HuH-7.5 (cell line): ENCODE measurements around the gene RASGEF1C.
"Not testable (repeated sequence)": the region's sequence is repeated elsewhere in the genome, so short reads cannot be mapped to it uniquely, and the experiment has no call there.

Source experiments
- DNase-seq: peaks from one replicate; pipeline ENCODE4 v3.0.0; 2011; ENCODE audit warnings: low spot score

Gene RASGEF1C

DNA sequence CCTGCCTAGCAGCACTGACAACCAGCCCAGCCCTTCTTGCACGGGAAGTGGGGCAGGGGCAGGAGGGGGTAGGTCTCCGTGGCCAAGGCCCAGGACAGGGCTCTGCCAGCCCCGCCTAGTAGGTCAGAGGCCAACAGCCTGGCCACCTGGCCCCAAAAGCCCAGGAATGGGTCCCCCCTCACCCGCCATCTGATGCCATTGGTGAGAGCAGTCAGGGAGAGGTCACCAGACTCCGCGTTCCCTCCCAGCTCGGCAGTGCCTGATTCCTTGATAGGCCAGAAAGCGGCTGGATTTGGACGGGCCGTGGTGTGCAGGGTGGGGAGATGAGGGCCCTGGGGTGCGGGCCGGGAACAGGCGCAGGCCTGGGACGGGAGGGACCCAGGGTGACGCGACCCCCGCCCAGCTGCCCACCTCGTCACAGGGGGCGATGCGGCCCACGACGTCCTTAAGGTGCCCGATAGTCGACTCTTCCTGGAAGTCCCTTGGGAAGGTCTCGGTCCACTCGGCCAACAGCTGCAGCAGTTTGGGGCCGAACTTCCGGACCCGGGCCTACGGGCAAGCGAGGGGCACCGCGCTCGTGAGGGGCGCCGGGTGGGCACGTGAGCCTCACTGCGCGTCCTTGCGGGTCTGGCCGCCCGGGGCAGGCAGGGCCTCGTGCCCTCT is 72.9 kb downstream of the RASGEF1C start:
- no peak for DNase-seq

DNA sequence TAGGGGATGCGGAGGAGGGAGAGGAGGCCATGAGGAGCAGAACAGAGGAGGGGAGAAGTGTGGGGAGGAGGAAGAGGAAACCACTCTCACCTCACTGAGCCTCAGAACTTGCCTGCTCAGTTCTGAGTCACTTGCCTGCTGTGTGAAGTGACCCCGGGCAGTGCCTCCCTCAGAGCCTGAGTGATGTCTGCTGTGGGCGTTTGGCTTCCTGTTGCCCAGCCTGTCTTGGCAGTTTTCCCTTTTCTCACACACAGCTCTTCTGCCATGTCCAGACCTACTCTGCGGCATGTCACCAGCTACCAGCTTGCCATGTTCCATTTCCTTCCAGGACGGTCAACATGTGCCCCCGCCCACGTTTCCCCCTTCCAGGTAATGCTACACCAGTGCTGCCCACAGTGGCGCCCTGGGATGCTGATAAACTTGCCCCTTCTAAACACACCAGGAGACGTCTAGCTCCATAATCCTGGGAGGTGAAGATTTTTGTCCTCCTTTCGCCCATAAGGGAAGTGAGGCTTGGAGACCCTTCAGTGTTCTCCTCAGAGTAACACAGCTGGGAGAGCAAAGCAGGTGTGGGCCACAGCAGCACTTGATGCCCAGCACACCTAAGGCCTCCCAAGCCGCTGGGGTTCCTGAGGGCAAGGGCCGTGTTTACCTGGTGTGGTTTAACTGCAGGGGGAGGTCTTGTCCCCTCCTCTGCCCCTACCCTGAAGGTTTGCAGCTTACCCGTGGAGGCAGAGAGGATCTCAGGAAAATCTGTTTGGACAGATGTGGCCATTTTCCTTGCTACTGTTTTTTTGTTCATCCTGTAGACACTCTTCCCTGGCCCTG is 73.7 kb downstream of the RASGEF1C start:
- no peak for DNase-seq

DNA sequence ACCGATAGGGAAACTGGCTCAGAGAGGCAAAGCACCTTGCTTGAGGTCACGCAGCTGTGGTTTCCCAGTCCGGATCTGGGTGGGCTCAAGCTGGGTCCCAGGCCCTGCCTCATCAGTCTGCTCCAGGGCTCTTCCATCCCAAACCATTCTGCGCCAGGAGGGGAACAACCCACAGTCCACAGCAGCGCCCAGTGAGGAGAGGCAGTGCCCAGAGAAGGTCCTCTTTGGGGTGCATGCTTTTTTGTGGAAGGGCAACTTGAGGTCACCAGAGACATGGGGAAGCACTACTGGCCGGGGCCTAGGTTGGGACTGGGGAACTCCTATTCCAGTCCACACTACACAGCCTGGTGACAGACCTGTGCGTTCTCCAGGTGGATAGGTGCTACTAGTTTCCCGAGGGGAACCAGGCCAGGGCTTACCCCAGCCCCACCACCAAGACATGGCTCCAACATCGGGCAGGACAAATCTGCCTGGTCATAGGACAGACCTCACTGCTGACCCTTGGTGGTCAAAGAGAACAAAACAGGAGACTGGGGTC is 75.0 kb downstream of the RASGEF1C start:
- DNase-seq = no peak

DNA sequence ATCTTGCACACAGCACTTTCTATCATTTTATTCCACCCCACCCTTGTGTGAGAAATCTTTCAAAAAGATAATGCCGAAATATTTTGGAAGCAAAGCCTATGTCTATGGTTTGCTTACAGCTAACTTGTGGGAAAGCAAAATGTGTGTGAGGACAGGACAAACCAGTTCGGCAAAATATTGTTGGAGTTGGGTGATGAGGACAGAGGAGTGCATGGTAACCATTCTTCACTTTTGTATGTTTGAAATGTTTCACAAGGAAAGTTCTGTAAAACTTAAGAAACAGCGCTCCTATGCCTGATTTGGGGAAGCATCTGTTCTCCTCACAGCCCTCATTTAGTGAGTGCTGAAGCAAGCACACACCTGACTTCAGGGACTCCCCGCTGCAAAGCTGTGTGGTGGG is 75.5 kb downstream of the RASGEF1C start:
- no peak for DNase-seq

DNA sequence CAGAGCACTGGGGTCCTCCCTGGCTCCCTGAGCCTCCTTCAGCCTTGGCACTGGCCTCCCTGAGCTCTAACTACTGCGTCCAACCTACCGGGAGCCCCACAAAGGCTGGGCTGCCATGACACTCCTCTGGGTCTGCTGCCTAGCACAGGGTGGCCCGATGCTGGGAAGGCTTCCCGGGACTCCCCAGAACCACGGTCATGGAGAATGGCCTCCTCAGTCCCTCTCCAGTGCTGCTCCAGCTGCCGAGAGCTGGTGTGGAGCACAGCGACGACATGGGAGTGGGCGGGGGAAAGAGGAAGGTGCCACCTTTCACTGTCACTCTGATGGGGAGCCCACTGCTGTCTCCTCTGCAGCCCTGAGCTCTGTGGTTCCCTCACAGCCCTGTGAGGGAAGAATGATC is 76.0 kb downstream of the RASGEF1C start:
- DNase-seq = no peak

DNA sequence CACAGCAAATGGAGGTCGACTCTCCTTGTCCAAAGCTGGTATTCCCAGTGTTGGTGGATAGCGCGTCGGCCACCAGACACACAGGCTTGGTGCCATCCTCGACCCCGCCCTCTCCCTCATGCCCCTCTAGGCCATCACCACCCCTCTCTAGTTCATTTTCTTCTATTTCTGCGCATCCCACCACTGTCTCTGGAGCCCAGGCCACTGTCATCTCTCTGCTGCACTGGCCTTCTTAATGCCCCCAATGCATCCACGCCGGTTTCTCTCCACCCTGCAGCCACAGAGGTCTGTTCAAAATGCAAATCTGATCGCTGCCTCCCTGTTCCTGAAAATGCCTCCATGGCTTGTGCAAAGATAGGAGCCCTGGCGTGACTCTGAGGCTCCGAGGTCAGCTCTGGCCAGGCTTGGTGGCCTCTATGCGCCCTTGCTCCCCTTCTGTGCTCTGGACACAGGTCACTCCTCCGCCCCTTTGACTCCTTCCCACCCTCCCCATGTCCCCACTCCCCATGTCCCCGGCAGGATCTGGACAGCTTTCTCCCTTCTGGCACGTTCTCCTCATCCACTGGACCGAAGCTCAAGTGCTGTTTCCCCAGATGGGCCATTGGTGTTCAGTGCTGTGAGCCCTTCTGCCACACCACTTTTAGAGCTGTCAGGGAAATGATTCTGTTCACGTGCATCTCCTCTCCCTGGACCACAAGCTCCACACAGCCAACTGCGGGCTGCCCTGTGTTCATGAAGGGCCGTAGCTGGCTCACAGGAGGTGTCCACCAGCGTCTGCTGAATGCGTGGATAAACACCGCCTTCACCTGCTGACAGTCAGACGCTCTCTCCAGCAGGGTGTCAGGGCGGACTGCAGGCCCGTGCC is 77.9 kb downstream of the RASGEF1C start:
- no peak for DNase-seq

DNA sequence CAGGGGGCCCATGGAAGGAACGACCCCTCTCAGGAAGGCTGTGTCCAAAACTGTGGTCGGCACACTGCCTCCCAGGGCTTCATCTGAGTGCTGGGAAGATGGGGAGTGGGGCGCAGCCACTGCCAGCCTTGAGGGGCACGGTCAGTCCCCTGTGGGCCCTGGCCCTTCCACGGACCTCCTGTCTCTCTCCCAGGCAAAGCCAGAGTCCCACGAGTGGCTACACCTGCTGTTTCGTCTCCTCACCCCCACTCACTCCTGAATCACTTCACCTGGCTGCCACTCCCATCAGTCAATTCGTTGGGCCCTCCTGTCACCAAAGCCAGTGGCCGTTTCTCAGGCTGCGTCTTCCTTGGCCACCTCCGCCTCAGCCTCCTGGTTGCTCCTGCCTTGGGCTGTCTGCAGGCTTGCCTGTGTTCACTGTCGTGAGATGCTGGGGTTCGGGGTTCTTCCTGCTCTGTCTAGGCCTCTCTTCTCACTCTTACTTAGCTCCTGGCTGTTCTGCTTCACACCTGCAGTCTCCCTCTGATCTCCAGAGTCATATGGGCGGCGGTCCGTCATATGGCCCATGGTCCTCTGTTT is 78.6 kb downstream of the RASGEF1C start:
- DNase-seq = no peak

DNA sequence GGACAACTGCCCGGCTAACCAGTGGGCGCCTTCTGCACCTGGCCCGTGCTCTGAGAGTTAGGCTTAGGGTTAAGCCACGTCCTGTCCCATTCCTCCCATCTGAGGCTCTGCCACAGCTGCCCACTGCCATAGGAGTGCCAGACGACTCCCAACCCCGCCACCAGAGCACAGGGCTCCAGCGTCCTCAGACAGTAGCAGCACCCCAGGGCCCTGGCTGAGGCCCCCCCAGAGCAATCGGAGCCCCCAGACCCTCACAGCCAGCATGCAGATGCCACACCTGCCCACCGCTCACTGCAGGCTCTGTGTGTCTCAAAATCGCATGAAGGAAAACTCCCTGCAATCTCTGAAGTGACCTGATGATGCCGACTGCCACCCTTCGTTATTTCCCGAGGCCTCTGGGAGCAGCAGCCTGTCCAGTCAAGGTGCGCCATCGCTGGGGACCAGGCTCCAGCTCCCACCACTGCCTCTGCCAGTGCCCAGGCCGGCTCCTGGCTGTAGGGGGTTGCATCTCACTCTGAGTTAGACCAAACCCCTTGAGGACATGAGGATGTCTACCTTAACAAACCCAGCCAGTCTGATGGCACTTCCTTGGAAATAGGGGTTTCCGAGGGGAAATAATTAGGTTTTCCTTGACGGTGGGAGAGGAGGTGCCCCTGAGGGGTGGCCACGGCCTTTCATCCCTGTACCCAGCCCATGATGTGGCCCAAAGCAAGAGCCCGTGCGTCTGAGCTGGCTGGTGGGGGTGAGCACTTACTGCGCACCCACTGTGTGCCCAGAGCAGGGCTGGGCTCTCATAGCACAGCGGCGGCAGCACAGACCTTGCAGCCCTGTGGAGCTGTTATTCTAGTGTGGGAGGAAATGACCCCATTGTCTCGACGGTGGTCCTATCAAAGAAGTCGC is 79.5 kb downstream of the RASGEF1C start:
- peak; percentile 22 for DNase-seq

DNA sequence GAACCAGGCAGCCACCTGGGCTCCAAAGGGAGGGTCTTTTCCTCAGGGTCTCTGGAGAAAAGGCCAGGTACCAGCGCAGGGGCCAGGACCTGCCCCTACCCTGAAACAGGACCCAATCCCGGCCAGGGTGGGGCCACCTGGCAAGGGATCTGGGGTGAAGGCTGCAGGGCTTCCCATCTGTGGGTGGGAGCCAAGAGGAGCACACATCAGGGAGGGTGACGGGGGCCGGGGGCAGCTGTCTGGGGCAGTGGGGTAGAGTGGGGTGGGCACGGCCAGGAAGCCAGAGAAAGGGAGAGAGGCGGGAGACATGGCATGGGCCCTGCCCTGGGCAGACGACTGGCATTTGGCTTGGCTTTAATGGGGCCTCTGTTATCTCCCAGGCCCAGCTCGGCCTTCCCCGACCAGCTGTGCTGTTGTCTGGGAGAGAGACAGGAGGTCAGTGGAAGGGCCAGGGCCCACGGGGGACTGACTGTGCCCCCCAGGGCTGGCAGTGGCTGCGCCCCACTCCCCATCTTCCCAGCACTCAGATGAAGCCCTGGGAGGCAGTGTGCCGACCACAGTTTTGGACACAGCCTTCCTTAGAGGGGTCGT is 80.2 kb downstream of the RASGEF1C start:
- DNase-seq = peak; percentile 6

DNA sequence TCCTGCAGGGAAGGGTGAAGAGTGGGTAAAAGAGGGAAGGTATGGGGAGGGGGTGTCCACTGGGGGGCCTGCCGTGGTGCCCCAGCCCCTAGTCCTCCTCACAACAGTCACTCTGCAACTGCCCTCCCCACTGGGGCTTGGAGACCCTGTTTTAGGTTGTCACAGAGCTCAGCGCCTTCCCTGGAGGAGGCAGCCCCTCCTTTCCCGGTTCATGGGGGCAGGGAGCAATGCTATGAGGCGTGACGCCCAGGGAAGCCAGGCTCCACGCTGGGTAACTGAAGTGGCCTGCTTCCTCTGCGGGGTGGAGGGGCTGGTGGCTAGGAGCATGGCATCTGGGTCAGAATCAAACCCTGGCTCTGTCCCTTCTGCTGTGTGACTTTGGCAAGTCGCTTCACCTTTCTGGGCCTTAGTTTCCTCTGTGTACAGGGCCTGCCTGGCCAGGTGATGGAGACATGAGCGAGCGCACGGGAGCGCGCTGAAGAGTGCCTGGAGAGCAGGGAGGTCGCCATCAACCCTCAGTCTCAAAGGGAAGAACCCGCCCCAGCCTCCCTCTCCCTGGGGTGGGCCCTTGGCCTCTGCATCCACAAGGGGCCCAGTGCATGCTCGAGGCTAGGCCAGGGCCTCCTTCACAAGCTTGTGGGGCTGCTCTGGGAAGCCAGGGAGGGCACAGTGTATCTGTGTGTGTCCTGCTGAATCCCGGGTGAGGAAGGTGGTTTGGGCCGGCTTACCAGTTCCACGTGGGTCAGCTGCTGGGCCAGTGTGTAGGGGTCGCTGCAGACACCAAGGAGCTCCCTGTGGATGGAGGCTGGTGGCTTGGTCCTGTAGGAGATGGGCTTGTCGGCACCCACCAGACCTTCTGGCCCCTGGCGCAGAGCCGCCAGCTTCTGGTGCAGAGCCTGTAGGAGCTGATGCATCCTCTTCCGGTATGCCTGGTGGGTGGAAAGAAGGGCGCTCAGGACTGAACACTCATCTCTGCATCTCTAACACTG is 81.0 kb downstream of the RASGEF1C start:
- peak; percentile 7 for DNase-seq

DNA sequence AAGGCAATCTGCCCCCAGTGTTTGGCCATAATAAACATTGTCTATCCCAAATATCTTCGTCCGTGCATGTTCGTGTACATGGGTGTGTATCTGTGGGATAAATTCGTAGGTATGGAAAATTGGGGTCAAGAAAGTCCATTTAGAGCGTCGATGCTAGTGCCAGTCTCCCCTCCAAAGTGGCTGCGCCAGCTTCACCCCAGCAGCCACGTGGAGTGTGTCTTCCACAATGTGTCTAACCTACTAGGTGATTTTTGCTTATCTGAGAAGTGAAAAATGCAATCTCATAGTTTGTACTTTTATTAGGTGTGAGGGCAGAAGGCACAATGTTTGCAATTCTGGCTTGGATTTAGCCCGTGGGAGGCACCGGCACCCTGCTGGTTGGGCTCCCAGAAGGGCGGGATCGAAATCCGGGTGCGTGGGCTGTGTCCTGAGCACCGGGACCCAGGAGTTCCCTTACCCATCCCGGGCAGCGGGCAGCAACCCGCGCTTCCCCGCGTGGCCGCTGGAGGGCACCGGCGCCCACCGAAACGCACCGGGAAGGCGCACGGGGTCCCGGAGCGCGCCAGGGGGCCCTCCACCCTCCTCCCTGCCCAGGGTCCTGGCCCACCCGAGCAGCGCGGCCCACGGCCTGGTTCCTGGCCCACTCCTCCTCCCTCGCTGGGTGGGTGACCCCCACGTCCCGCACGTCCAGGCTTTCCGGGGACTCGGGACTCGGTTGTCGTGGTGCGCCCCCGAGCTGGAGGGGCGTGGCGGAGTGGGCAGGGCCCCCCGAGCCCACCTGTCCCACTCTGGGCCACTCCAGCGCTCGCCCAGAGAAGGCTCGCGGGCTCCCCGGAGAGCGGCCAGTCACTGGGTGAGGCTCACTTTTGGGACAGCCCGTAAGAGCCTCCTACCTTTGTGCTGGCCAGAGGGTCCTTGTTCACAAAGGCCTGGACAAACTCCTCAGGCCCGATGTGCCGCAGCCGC is 82.0 kb downstream of the RASGEF1C start:
- peak; percentile 72 for DNase-seq

DNA sequence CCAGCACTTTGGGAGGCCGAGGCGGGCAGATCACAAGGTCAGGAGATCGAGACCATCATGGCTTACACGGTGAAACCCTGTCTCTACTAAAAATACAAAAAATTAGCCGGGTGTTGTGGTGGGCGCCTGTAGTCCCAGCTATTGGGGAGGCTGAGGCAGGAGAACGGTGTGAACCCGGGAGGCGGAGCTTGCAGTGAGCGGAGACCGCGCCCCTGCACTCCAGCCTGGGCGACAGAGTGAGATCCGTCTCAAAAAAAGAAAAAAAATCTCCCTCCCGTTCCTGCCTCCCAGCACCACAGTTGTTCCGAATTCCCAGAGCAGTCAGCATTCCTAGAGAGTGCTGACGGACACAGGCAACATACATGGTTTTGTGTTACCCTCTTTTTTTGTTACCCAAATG is 82.9 kb downstream of the RASGEF1C start:
- DNase-seq = not testable (repeated sequence)

DNA sequence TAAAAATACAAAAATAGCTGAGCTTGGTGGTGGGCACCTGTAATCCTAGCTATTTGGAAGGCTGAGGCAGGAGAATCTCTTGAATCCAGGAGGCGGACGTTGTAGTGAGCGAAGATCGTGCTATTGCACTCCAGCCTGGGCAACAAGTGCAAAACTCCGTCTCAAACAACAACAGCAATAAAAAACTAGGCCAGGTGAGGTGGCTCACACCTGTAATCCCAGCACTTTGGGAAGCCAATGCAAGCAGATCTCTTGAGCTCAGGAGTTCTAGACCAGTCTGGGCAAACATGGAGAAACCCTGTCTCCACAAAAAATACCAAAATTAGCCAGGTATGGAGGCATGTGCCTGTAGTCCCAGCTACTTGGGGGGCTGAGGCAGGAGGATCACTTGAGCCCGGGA is 84.3 kb downstream of the RASGEF1C start:
- not testable (repeated sequence) for DNase-seq

DNA sequence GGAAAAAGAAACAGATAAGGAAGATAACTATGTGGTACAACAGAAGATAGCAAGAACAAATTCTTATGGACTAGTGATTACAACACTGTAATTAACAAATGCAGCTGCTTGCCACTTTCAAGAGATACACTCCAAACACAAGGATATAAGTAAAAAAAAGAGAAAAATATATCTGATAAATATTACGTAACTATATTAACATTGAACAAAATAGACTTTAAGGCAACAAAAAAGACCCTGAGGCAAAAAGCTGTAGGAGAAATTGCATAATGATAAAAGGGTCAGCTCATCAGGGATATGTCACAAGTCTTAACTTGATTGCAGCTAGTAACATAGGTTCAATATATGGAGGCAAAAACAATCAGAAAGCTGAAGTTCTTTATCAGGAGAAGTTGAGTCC is 86.1 kb downstream of the RASGEF1C start:
- peak; percentile 3 for DNase-seq

DNA sequence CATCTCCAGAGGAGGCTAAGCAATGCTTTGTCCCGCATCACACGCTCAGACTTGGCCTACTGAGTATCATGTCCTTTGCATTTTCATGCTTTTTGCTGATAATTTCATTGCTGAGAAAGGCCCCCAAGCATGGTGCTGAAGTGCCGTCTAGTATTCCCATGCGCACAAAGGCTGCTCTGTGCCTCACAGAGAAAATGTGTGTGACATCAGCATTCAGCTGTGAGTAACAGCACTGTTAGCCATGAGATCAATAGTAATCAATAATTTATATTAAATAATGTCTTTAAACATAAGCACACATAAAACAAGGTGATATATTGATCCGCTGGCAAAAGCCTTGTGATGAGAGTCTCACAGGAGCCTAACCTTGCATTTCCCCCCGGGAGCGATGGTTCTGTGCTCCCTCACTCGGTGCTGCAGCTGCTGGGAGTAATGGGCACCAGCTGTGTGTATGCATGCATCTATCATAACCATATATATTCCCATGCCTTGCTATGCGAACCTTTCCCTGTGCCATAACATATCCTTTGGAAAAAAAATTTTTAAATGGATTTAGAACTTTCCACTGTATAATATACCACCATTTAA is 87.1 kb downstream of the RASGEF1C start:
- peak; percentile 9 for DNase-seq

DNA sequence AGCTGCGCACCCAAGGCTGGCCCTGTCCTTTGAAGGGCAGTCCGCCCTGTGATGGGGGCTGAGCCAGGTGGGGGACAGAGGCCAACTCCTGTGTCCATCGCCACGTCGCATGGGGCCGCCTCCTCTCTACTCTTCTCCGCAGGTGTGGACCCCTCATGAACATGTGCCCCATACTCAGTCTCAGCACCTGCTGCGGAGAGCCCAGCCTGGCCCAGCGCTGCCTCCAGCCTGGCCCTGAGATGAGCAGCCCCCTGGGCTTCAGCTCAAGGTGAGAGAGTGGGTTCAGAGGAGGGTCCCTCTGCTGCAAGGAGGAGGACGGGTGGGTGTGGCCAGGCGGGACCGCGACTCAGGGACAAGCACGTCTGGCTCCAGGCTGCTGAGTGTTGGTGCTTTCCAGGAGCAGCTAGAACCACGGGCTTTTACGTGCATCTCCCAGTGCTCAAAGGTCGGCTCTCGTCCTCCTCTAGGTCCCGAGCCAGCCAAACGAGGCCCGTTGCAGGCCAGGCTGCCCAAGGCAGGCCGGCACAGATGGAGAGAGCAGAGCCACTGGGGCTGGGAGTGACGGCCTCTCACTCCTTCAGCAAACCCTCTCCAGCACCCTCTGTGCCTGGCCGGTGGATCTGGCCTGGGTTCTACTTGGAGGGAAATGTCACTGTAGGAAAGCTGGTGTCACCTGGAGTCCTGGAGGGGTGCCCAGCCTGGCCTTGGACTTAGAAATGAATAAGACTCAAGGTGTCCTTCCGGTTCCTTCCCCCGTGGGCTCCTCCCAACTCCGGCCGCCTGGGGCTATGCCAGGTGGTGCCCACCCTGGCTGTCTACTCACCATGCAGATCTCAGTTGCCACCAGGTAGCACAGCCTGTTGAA is 88.5 kb downstream of the RASGEF1C start:
- no peak for DNase-seq

DNA sequence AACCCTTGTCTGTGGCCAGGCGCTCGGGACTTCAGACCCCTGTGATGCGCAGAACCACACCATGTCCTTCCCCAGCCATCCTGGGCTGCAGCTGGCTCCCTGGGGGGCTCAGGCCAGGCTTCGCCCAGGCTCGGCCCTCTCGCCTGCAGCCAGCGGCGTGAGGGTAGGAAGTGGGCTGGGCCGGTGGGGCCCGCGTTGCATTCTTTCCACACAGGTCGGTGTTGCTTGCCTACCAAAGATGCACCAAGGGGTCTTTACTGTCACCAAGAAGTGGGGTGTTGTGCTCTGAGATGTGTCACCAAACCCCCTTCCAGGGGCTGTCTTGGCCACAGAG is 89.1 kb downstream of the RASGEF1C start:
- DNase-seq = no peak
